ENCODE data around the gene SAGE1. TPM values are rescaled to one million over a fixed set of nuclear protein-coding genes. Genes with fewer than 3 reads are reported as not detected.

SAGE1 gene, protein sequence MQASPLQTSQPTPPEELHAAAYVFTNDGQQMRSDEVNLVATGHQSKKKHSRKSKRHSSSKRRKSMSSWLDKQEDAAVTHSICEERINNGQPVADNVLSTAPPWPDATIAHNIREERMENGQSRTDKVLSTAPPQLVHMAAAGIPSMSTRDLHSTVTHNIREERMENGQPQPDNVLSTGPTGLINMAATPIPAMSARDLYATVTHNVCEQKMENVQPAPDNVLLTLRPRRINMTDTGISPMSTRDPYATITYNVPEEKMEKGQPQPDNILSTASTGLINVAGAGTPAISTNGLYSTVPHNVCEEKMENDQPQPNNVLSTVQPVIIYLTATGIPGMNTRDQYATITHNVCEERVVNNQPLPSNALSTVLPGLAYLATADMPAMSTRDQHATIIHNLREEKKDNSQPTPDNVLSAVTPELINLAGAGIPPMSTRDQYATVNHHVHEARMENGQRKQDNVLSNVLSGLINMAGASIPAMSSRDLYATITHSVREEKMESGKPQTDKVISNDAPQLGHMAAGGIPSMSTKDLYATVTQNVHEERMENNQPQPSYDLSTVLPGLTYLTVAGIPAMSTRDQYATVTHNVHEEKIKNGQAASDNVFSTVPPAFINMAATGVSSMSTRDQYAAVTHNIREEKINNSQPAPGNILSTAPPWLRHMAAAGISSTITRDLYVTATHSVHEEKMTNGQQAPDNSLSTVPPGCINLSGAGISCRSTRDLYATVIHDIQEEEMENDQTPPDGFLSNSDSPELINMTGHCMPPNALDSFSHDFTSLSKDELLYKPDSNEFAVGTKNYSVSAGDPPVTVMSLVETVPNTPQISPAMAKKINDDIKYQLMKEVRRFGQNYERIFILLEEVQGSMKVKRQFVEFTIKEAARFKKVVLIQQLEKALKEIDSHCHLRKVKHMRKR
- under 0.01 TPM in 1 of 2 replicates, not detected in the other for total RNA-seq

DNA sequence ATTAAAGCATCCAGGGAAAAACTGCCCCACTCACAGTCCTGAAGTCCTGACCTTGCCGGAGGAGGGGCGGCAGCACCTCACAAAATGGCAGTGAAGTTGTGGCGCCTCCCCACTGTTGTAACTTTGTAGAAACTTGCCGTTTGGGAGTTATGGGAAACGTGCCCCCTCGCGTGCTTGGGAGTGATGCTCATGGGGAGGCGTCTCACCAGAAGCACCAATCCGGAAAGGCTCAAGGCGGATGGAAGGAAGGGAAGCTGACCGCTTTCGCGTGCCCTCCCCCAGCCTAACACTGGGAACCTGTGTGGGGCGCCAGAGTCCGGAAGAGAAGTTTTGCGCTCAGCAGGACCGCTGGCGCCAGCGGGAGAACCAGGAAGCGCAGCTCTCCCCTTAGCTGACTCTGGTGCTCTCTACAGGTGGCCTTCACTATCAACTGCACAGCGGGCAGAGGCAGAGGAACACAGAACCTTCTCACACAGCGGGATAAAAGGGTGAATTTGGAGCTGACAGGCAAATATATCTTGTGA is at the start of gene SAGE1, which contains the start of gene CT45A10:
Gene SAGE1 (plus strand): TSS at position 423 of the 524 bp plus-strand sequence. CDS start 2,527 bp downstream, outside the sequence.
Gene CT45A10 (minus strand): TSS at position 151 of the 524 bp plus-strand sequence. CDS start 8,100 bp downstream, outside the sequence.

DNA sequence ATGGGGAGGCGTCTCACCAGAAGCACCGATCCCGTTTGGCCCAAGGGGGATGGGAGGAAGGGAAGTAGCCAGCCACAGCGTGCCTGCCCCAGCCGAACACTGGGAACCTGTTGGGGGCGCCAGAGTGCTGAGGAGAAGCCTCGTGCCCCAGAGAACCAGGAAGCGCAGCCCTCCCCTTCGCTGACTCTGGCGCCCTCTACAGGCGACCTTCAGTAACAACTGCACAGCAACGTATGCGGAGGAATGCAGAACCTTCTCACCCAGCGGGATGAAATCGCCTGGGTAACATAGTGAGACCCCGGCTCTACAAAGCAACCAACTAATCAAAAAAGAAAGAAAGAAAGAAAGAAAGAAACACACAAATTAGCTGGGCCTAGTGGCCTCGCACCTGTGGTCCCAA is 39.1 kb upstream of the SAGE1 start, which contains the start of gene CT45A8:
Gene CT45A8 (minus strand): TSS at position 101 of the 400 bp plus-strand sequence. CDS start 3,755 bp downstream, outside the sequence.

GRCh38 chrX:135871712-135872111 is 21.8 kb upstream of the SAGE1 start, which contains the start of gene CT45A9:
Gene CT45A9, minus strand, starts transcription at chrX:135871812. Its CDS starts 3,751 bp downstream, at chrX:135868061.

Other genes with a start within 250 kb of the SAGE1 start
- not detected in 2 replicates for gene CT45A1, start 180.1 kb upstream of the SAGE1 start, total RNA-seq
- gene CT45A3, start 125.5 kb upstream of the SAGE1 start, total RNA-seq = not detected in 2 replicates
- gene CT45A5, start 108.2 kb upstream of the SAGE1 start, total RNA-seq = not detected in 2 replicates
- not detected in 2 replicates for gene CT45A6, start 90.9 kb upstream of the SAGE1 start, total RNA-seq
- not detected in 2 replicates for gene CT45A2, start 73.7 kb upstream of the SAGE1 start, total RNA-seq
- gene CT45A7, start 56.4 kb upstream of the SAGE1 start, total RNA-seq = not detected in 2 replicates
- not detected in 2 replicates for gene CT45A8, start 39.2 kb upstream of the SAGE1 start, total RNA-seq
- gene CT45A9, start 21.9 kb upstream of the SAGE1 start, total RNA-seq = not detected in 2 replicates
- 0.32 TPM in 1 of 2 replicates, not detected in the other for gene CT45A10, start 272 bp upstream of the SAGE1 start, total RNA-seq
- gene MMGT1, start 80.3 kb downstream of the SAGE1 start, total RNA-seq = 3.7 and 5.0 TPM in 2 replicates
- gene SLC9A6, start 91.7 kb downstream of the SAGE1 start, total RNA-seq = 14.5 and 19.1 TPM in 2 replicates